Urinary bladder (tissue), 4 donors: ENCODE measurements around the gene MRFAP1. TPM values are rescaled to one million over a fixed set of nuclear protein-coding genes. Genes with fewer than 3 reads are reported as not detected.
"Not testable (repeated sequence)": the region's sequence is repeated elsewhere in the genome, so short reads cannot be mapped to it uniquely, and the experiment has no call there.

ENCODE experiments used
- DNase-seq: peaks from one replicate; pipeline ENCODE4 v3.0.0-alpha.2; 2015; ENCODE audit errors: extremely low spot score
- H3K27ac ChIP-seq: one replicate; pipeline ENCODE4 v1.5.1; 2013; ENCODE audit warnings: low read depth, mild to moderate bottlenecking, moderate library complexity
- H3K36me3 ChIP-seq: one replicate; pipeline ENCODE4 v1.6.1; 2013; ENCODE audit warnings: mild to moderate bottlenecking, moderate library complexity; ENCODE audit not compliant: insufficient read depth
- H3K4me1 ChIP-seq: one replicate; pipeline ENCODE4 v1.6.1; 2013; ENCODE audit warnings: mild to moderate bottlenecking, moderate library complexity; ENCODE audit not compliant: insufficient read depth
- H3K4me3 ChIP-seq: one replicate; pipeline ENCODE4 v1.5.1; 2013; ENCODE audit warnings: low read depth, low read length
- WGBS: extraction: QIAGEN DNeasy Blood & Tissue Kit; methylation state at CpG from one replicate; pipeline ENCODE4 v1.1.7; 2013; 5-methylcytosine and 5-hydroxymethylcytosine counted together
- polyA plus RNA-seq: library from polyadenylated mRNA; stranded (reverse); fragments of 200-250 nt; gene quantifications from one replicate; pipeline ENCODE4 v1.2.3, GENCODE V29; 2013
- total RNA-seq: library from RNA; depleted of rRNA; stranded (reverse); fragments of >200 nt; gene quantifications from one replicate; pipeline ENCODE4 v1.2.3, GENCODE V29; 2014
- donor health status: healthy with polysubstance abuse.
- donor health status: healthy.

MRFAP1 gene
- total and polyA plus RNA-seq, 2 donors, result 81.2 to 384 TPM

- 95% methylated on average over 10 of the region's 10 CpGs for WGBS
- Histone ChIP-seq H3K36me3 (no peaks in the 10 kb centered on the region), H3K4me3 (no peak overlapping the region), H3K27ac (no peak overlapping the region), H3K4me1 (no peaks in the 10 kb centered on the region)
- DNase-seq, result no peak
These were observed 23.2 kb upstream of the MRFAP1 start for GRCh38 chr4:6617246-6617645.

GRCh38 chr4:6618386-6619115 lies 21.9 kb upstream of the MRFAP1 start:
- no peaks in the 10 kb centered on the region for H3K4me1 ChIP-seq
- no peaks in the 10 kb centered on the region for H3K36me3 ChIP-seq
- 93% methylated on average over 19 of the region's 19 CpGs for WGBS
- no peak for DNase-seq
- H3K27ac ChIP-seq, result no peak overlapping the region
- H3K4me3 ChIP-seq, result no peak overlapping the region

- Histone ChIP-seq H3K36me3 (no peaks in the 10 kb centered on the region), H3K27ac (no peak overlapping the region), H3K4me3 (no peak overlapping the region), H3K4me1 (no peaks in the 10 kb centered on the region)
- DNase-seq, result no peak
- 93% methylated on average over 13 of the region's 13 CpGs for WGBS
These were observed 21.4 kb upstream of the MRFAP1 start for GRCh38 chr4:6619116-6619465.

GRCh38 chr4:6619466-6620255 lies 20.8 kb upstream of the MRFAP1 start:
- WGBS, result 87% methylated on average over 24 of the region's 24 CpGs
- no peak for DNase-seq
- no peak overlapping the region for H3K27ac ChIP-seq
- no peaks in the 10 kb centered on the region for H3K36me3 ChIP-seq
- no peaks in the 10 kb centered on the region for H3K4me1 ChIP-seq
- H3K4me3 ChIP-seq, result no peak overlapping the region

- no peaks in the 10 kb centered on the region for H3K36me3 ChIP-seq
- no peak for DNase-seq
- no peak overlapping the region for H3K4me3 ChIP-seq
- H3K4me1 ChIP-seq, result no peaks in the 10 kb centered on the region
- WGBS, result 92% methylated on average over 10 of the region's 10 CpGs
- H3K27ac ChIP-seq, result no peak overlapping the region
These were observed 20.2 kb upstream of the MRFAP1 start for GRCh38 chr4:6620296-6620695.

GRCh38 chr4:6620891-6621555 lies 19.5 kb upstream of the MRFAP1 start:
- Histone ChIP-seq H3K4me1 (no peaks in the 10 kb centered on the region), H3K4me3 (no peak overlapping the region), H3K27ac (no peak overlapping the region), H3K36me3 (no peaks in the 10 kb centered on the region)
- no peak for DNase-seq
- 86% methylated on average over 10 of the region's 10 CpGs for WGBS

- Histone ChIP-seq H3K27ac (no peak overlapping the region), H3K36me3 (no peaks in the 10 kb centered on the region), H3K4me1 (no peaks in the 10 kb centered on the region), H3K4me3 (no peak overlapping the region)
- WGBS, result 91% methylated on average over 13 of the region's 13 CpGs
- no peak for DNase-seq
These were observed 18.9 kb upstream of the MRFAP1 start for GRCh38 chr4:6621556-6621927.

GRCh38 chr4:6622744-6623143 lies 17.7 kb upstream of the MRFAP1 start:
- DNase-seq, result no peak
- H3K4me3 ChIP-seq, result no peak overlapping the region
- H3K4me1 ChIP-seq, result no peaks in the 10 kb centered on the region
- WGBS, result 90% methylated on average over 2 of the region's 2 CpGs
- H3K27ac ChIP-seq, result no peak overlapping the region
- no peaks in the 10 kb centered on the region for H3K36me3 ChIP-seq

- no peaks in the 10 kb centered on the region for H3K4me1 ChIP-seq
- H3K36me3 ChIP-seq, result no peaks in the 10 kb centered on the region
- WGBS, result 89% methylated on average over 9 of the region's 9 CpGs
- H3K4me3 ChIP-seq, result no peak overlapping the region
- DNase-seq, result no peak
- H3K27ac ChIP-seq, result no peak overlapping the region
These were observed 15.2 kb upstream of the MRFAP1 start for GRCh38 chr4:6625256-6625655.

GRCh38 chr4:6626066-6626465 lies 14.4 kb upstream of the MRFAP1 start:
- Histone ChIP-seq H3K4me1 (no peaks in the 10 kb centered on the region), H3K4me3 (no peak overlapping the region), H3K27ac (no peak overlapping the region), H3K36me3 (no peaks in the 10 kb centered on the region)
- whole genome bisulfite sequencing, result 78% methylated on average over 11 of the region's 11 CpGs
- no peak for DNase-seq

- H3K27ac ChIP-seq, result no peak overlapping the region
- 83% methylated on average over 3 of the region's 3 CpGs for WGBS
- no peak for DNase-seq
- no peak overlapping the region for H3K4me3 ChIP-seq
- H3K4me1 ChIP-seq, result no peaks in the 10 kb centered on the region
- no peaks in the 10 kb centered on the region for H3K36me3 ChIP-seq
These were observed 12.7 kb upstream of the MRFAP1 start for GRCh38 chr4:6627832-6628231.

GRCh38 chr4:6628484-6628883 lies 12.0 kb upstream of the MRFAP1 start:
- not testable (repeated sequence) for H3K4me3 ChIP-seq, DNase-seq, H3K27ac ChIP-seq, H3K4me1 ChIP-seq, H3K36me3 ChIP-seq
- WGBS, result 91% methylated on average over 1 of the region's 1 CpG

- 93% methylated on average over 4 of the region's 4 CpGs for WGBS
- H3K4me3 ChIP-seq, result no peak overlapping the region
- no peak overlapping the region for H3K27ac ChIP-seq
- no peaks in the 10 kb centered on the region for H3K36me3 ChIP-seq
- H3K4me1 ChIP-seq, result no peaks in the 10 kb centered on the region
- no peak for DNase-seq
These were observed 8.4 kb upstream of the MRFAP1 start for GRCh38 chr4:6632125-6632524.
